Thyroid gland (tissue), 4 donors: ENCODE data around the gene WDR19. TPM values are rescaled to one million over a fixed set of nuclear protein-coding genes. Genes with fewer than 3 reads are reported as not detected.

Experiments
- DNase-seq, 2 donors: peaks; one replicate each; pipeline ENCODE4 v3.0.0-alpha.2; 2019
- H3K27ac ChIP-seq, 3 donors: fragments of 200-600 bp; sonication (generic); 1 replicate in 2 of 3; 2 replicates in 1 of 3; pipeline ENCODE4 v1.5.1; 2016 to 2019; ENCODE audit warnings: mild to moderate bottlenecking in 1 of 3, moderate library complexity in 1 of 3
- H3K27me3 ChIP-seq: fragments of 200-600 bp; sonication (generic); one replicate; pipeline ENCODE4 v1.5.1; 2019
- H3K36me3 ChIP-seq, 2 donors: fragments of 200-600 bp; sonication (generic); one replicate each; pipeline ENCODE4 v1.5.1; 2016 to 2019
- H3K4me1 ChIP-seq, 2 donors: fragments of 200-600 bp; sonication (generic); one replicate each; pipeline ENCODE4 v1.5.1; 2017 to 2019
- H3K4me3 ChIP-seq, 3 donors: fragments of 200-600 bp; sonication (generic); replicated peaks in 1 of 3; 1 replicate in 2 of 3; 2 replicates in 1 of 3; pipeline ENCODE4 v1.5.1; 2016; ENCODE audit warnings: mild to moderate bottlenecking in 1 of 3
- H3K9me3 ChIP-seq: fragments of 200-600 bp; sonication (generic); one replicate; pipeline ENCODE4 v1.5.1; 2017
- POLR2A ChIP-seq, 2 donors: fragments of 450-650 bp; IDR thresholded peaks; one replicate each; pipeline ENCODE4 v1.6.1; 2017; ENCODE audit warnings: antibody characterized with exemption in 2 of 2, mild to moderate bottlenecking in 2 of 2, moderate library complexity in 1 of 2
- WGBS, 2 donors: methylation state at CpG; one replicate each; pipeline ENCODE4 v1.1.5; 2017; 5-methylcytosine and 5-hydroxymethylcytosine counted together
- intact Hi-C: fragments of 100-400 bp; cut with DNase I; formaldehyde crosslinking; loops from one replicate; pipeline ENCODE4 v1.15.1; 2023
- total RNA-seq, 4 donors: library from RNA; depleted of rRNA; stranded (reverse); fragments of >200 nt; gene quantifications; one replicate each; pipeline ENCODE4 v1.2.3, GENCODE V29; 2016
- TF ChIP-seq, protein P1 (sequence below), 6 experiments: fragments of 200-600 bp in 3 of 6; fragments of 450-650 bp in 3 of 6; sonication (generic) in 3 of 6; IDR thresholded peaks; one replicate each; pipeline ENCODE4 v1.5.1; 2016 to 2019; ENCODE audit warnings: antibody characterized with exemption in 6 of 6, mild to moderate bottlenecking in 2 of 6, inconsistent platforms in 1 of 6, moderate library complexity in 1 of 6

Gene WDR19
- total RNA-seq, 4 donors from 2014 or later: 62.9 to 92.9 (median 82.0) TPM

- no peak for DNase-seq
- Histone ChIP-seq H3K36me3 (no peaks in the 10 kb centered on the region), H3K4me1 (no peaks in the 10 kb centered on the region), H3K27me3 (no peaks in the 10 kb centered on the region), H3K4me3 (no peak overlapping the region), H3K9me3 (no peaks in the 10 kb centered on the region), H3K27ac (no peak overlapping the region)
- intact Hi-C loops: no loop called here
- TF ChIP-seq, protein P1, sequence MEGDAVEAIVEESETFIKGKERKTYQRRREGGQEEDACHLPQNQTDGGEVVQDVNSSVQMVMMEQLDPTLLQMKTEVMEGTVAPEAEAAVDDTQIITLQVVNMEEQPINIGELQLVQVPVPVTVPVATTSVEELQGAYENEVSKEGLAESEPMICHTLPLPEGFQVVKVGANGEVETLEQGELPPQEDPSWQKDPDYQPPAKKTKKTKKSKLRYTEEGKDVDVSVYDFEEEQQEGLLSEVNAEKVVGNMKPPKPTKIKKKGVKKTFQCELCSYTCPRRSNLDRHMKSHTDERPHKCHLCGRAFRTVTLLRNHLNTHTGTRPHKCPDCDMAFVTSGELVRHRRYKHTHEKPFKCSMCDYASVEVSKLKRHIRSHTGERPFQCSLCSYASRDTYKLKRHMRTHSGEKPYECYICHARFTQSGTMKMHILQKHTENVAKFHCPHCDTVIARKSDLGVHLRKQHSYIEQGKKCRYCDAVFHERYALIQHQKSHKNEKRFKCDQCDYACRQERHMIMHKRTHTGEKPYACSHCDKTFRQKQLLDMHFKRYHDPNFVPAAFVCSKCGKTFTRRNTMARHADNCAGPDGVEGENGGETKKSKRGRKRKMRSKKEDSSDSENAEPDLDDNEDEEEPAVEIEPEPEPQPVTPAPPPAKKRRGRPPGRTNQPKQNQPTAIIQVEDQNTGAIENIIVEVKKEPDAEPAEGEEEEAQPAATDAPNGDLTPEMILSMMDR (IDR thresholded peaks at IDR 0.05): no peak
- 96 to 97% methylated on average over 4 of the region's 4 CpGs for WGBS, 2 donors
Observed at GRCh38 chr4:39154009-39154408, 28.3 kb upstream of the WDR19 start.

DNA sequence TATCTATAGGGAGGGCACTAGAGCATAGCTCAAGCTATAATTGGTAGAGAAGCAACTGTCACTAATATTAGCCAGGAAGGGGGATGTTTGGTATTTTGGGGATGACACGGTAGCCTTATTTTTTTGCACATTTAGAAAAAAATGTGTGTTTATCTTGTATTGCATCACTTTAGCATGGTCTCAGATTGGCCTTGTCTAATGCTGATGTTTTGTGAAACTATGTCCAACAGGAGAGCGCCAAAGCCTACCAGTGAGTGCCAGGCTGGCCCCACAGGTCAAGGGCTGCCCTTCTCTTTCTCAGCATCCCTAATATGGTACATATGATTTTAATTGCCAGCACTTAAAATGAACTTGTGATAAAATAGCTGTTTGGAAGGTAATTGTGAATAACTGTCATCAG is 24.8 kb upstream of the WDR19 start:
- Histone ChIP-seq H3K36me3 (no peaks in the 10 kb centered on the region), H3K9me3 (no peaks in the 10 kb centered on the region), H3K4me3 (no peak overlapping the region), H3K4me1 (no peaks in the 10 kb centered on the region), H3K27ac (no peak overlapping the region), H3K27me3 (no peaks in the 10 kb centered on the region)
- no peak for TF ChIP-seq POLR2A (IDR thresholded peaks at IDR 0.05)
- TF ChIP-seq, protein P1 (IDR thresholded peaks at IDR 0.05): no peak
- intact Hi-C loops: no loop called here
- WGBS, 2 donors: 92 to 95% methylated on average over 2 of the region's 2 CpGs
- DNase-seq: no peak

DNA sequence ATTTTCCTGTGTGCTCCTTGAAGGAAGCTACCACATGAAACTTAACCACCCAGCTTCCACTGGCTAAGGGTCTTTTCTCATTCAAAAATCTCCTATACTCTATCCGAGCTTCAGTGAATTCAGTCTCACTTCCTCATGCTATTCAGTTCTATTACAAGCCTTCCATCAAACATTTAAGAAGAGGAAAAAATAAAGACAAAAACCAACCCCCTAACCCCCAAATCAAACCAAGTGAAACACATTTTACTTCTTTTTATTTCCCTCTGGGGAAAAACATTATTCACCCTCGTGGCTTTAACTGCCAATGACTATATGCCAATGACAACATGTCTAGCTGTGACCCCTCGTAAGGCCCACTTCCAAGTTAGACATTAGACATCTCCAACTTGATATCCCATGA is 16.2 kb upstream of the WDR19 start:
- TF ChIP-seq, protein P1 (IDR thresholded peaks at IDR 0.05): no peak
- TF ChIP-seq POLR2A (IDR thresholded peaks at IDR 0.05): no peak
- H3K4me1 ChIP-seq: no peaks in the 10 kb centered on the region
- intact Hi-C loops: no loop called here
- H3K4me3 ChIP-seq: no peak overlapping the region
- DNase-seq: no peak
- no peak overlapping the region for H3K27ac ChIP-seq
- H3K36me3 ChIP-seq: no peaks in the 10 kb centered on the region
- no peaks in the 10 kb centered on the region for H3K9me3 ChIP-seq
- H3K27me3 ChIP-seq: no peaks in the 10 kb centered on the region
- 76 to 79% methylated on average over 3 of the region's 3 CpGs for WGBS, 2 donors

- H3K36me3 ChIP-seq: no peaks in the 10 kb centered on the region
- no peak overlapping the region for H3K27ac ChIP-seq
- WGBS, 2 donors: 93% methylated on average over 7 of the region's 7 CpGs
- H3K4me1 ChIP-seq: no peaks in the 10 kb centered on the region
- H3K9me3 ChIP-seq: no peaks in the 10 kb centered on the region
- no peak overlapping the region for H3K4me3 ChIP-seq
- TF ChIP-seq, protein P1 (IDR thresholded peaks at IDR 0.05): no peak
- TF ChIP-seq POLR2A (IDR thresholded peaks at IDR 0.05): no peak
- DNase-seq: no peak
- no peaks in the 10 kb centered on the region for H3K27me3 ChIP-seq
- intact Hi-C loops: no loop called here
Observed at GRCh38 chr4:39166669-39167068, 15.7 kb upstream of the WDR19 start.

DNA sequence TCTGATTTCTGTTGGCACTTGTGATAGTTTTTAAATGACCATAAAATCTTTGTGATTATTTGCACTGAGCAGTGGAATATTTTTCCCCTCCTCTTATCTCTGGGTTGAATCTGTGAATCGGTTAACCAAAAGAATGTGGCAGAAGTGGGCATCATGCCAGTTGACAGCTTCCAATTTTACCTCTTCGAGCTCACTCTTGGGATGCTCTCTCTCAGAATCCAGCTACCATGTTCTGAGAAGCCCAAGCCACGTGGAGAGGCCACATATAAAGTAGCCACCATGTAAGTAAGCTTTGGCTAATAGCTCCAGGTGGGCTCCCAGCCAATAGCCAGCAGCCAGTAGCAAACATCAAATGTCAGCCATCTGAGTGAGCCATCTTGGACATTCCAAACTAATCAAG is 12.9 kb upstream of the WDR19 start:
- Histone ChIP-seq H3K27ac (no peak overlapping the region), H3K27me3 (no peaks in the 10 kb centered on the region), H3K36me3 (no peaks in the 10 kb centered on the region), H3K4me1 (no peaks in the 10 kb centered on the region), H3K4me3 (no peak overlapping the region), H3K9me3 (no peaks in the 10 kb centered on the region)
- WGBS, 2 donors: 55 to 58% methylated on average over 3 of the region's 3 CpGs
- TF ChIP-seq POLR2A (IDR thresholded peaks at IDR 0.05): no peak
- TF ChIP-seq, protein P1 (IDR thresholded peaks at IDR 0.05): no peak
- intact Hi-C loops: no loop called here
- no peak for DNase-seq
